HepG2 (cell line): Measurements from ENCODE around the gene RNU1-2.
"Not testable (repeated sequence)": the region's sequence is repeated elsewhere in the genome, so short reads cannot be mapped to it uniquely, and the experiment has no call there.

Experiments used
- BRCA1 ChIP-seq: sonication (generic); formaldehyde crosslinking; IDR thresholded peaks from 2 replicates; pipeline ENCODE4 v1.4.0; 2020; ENCODE audit warnings: missing genetic modification reagents
- CTCF ChIP-seq: sonication (generic); formaldehyde crosslinking; IDR thresholded peaks from 2 replicates; pipeline ENCODE4 v1.5.0; 2020; ENCODE audit warnings: mild to moderate bottlenecking, missing genetic modification reagents, moderate library complexity
- ESRRA ChIP-seq: sonication (generic); formaldehyde crosslinking; IDR thresholded peaks from 2 replicates; pipeline ENCODE4 v1.5.1; 2020; ENCODE audit warnings: mild to moderate bottlenecking, low read depth, missing genetic modification reagents
- STAT5B ChIP-seq: sonication (generic); formaldehyde crosslinking; IDR thresholded peaks from 2 replicates; pipeline ENCODE4 v1.4.0; 2020; ENCODE audit warnings: missing genetic modification reagents
- ZNF451 ChIP-seq: sonication (generic); formaldehyde crosslinking; IDR thresholded peaks from 2 replicates; pipeline ENCODE4 v1.5.0; 2020; ENCODE audit warnings: mild to moderate bottlenecking, missing genetic modification reagents
- ZSCAN29 ChIP-seq: sonication (generic); formaldehyde crosslinking; conservative IDR thresholded peaks from 2 replicates; pipeline ENCODE4 v1.4.0; 2020; ENCODE audit warnings: mild to moderate bottlenecking, missing genetic modification reagents

GRCh38 chr1:16894338-16894737, 1.4 kb upstream of the RNU1-2 start:
- not testable (repeated sequence) for TF ChIP-seq STAT5B (CRISPR knock-in tag); ZNF451 (CRISPR knock-in tag); ZSCAN29 (CRISPR knock-in tag); BRCA1 (CRISPR knock-in tag); ESRRA; CTCF (CRISPR knock-in tag)
